SK-N-SH (cell line): ENCODE data around the gene DNAAF9. TPM values are rescaled to one million over a fixed set of nuclear protein-coding genes. Genes with fewer than 3 reads are reported as not detected.

Experiments
- CTCF ChIA-PET: fragments of 300-600, 350-600 bp; formaldehyde crosslinking; extraction: SDS; loops from one replicate; lab custom pipeline; 2021; lab: Yijun Ruan, JAX
- POLR2A ChIA-PET: fragments of 350-600 bp; sonication (Branson Sonifier 250); formaldehyde crosslinking; extraction: SDS; loops from one replicate; lab custom pipeline; 2020; ENCODE audit warnings: antibody characterized with exemption, inconsistent platforms; lab: Yijun Ruan, JAX
- DNase-seq: peaks from one replicate; pipeline ENCODE4 v3.0.0; 2012
- H2AFZ ChIP-seq: fragments of 200-600 bp; sonication (generic); 2 replicates; pipeline ENCODE4 v1.8.1; 2016; ENCODE audit warnings: antibody characterized with exemption, mild to moderate bottlenecking, low read depth
- H3F3A ChIP-seq: fragments of 200-600 bp; sonication (generic); replicated peaks from 2 replicates; pipeline ENCODE3; 2016; ENCODE audit warnings: antibody characterized with exemption, mild to moderate bottlenecking; ENCODE audit not compliant: insufficient read depth
- H3K27ac ChIP-seq, 2 experiments: fragments of 200-500 bp in 1 of 2; fragments of 200-600 bp in 1 of 2; sonication (Bioruptor generic) in 1 of 2; sonication (generic), shearing (Covaris generic) in 1 of 2; 2 replicates each; pipeline versions ENCODE4 v1.5.1 to v1.6.1; 2014 to 2016; ENCODE audit warnings: low read depth in 2 of 2, inconsistent platforms in 1 of 2, low read length in 1 of 2, mild to moderate bottlenecking in 1 of 2, mixed read lengths in 1 of 2
- H3K27me3 ChIP-seq: fragments of 200-600 bp; sonication (generic), shearing (Covaris generic); 2 replicates; pipeline ENCODE4 v1.6.1; 2016; ENCODE audit warnings: mixed run types; ENCODE audit not compliant: insufficient read depth
- H3K36me3 ChIP-seq, 2 experiments: fragments of 200-500 bp in 1 of 2; fragments of 200-600 bp in 1 of 2; sonication (Bioruptor generic) in 1 of 2; sonication (generic) in 1 of 2; replicated peaks in 1 of 2; 2 replicates each; pipeline versions ENCODE3 to v1.5.1; 2014 to 2016; ENCODE audit warnings: low read length in 1 of 2, mild to moderate bottlenecking in 1 of 2; ENCODE audit not compliant: insufficient read depth in 2 of 2, control insufficient read depth in 1 of 2
- H3K4me1 ChIP-seq, 2 experiments: fragments of 200-500 bp in 1 of 2; fragments of 200-600 bp in 1 of 2; sonication (Bioruptor generic) in 1 of 2; sonication (generic), shearing (Covaris generic) in 1 of 2; 2 replicates each; pipeline versions ENCODE4 v1.5.1 to v1.6.1; 2014 to 2016; ENCODE audit warnings: low read depth in 1 of 2, low read length in 1 of 2, mixed run types in 1 of 2; ENCODE audit not compliant: insufficient read depth in 2 of 2, control insufficient read depth in 1 of 2
- H3K4me2 ChIP-seq: fragments of 200-600 bp; sonication (generic), shearing (Covaris generic); 2 replicates; pipeline ENCODE4 v1.6.1; 2017; ENCODE audit warnings: mixed run types
- H3K4me3 ChIP-seq, 2 experiments: fragments of 200-500 bp in 1 of 2; fragments of 200-600 bp in 1 of 2; sonication (Bioruptor generic) in 1 of 2; sonication (generic), shearing (Covaris generic) in 1 of 2; 2 replicates each; pipeline versions ENCODE4 v1.5.1 to v1.8.1; 2014 to 2016; ENCODE audit warnings: low read depth in 2 of 2, inconsistent platforms in 1 of 2, low read length in 1 of 2, mild to moderate bottlenecking in 1 of 2, mixed read lengths in 1 of 2, moderate library complexity in 1 of 2
- H3K79me2 ChIP-seq: fragments of 200-600 bp; sonication (generic); 2 replicates; pipeline ENCODE4 v1.8.1; 2017; ENCODE audit warnings: mild to moderate bottlenecking; ENCODE audit not compliant: insufficient read depth
- H3K9ac ChIP-seq: fragments of 200-600 bp; sonication (generic); 2 replicates; pipeline ENCODE4 v1.6.1; 2017; ENCODE audit warnings: mixed run types
- H3K9me2 ChIP-seq: fragments of 200-600 bp; sonication (generic); 2 replicates; pipeline ENCODE4 v1.6.1; 2017; ENCODE audit warnings: mixed run types
- H3K9me3 ChIP-seq: fragments of 200-600 bp; sonication (generic); 2 replicates; pipeline ENCODE4 v1.6.1; 2017; ENCODE audit warnings: mixed run types, mild to moderate bottlenecking, moderate library complexity
- H4K20me1 ChIP-seq: fragments of 200-600 bp; sonication (generic); 2 replicates; pipeline ENCODE4 v1.6.1; 2017; ENCODE audit warnings: mild to moderate bottlenecking, mixed run types; ENCODE audit not compliant: insufficient read depth
- ELF1 ChIP-seq: IDR thresholded peaks from 2 replicates; pipeline ENCODE4 v1.4.0; 2012
- FOSL2 ChIP-seq: IDR thresholded peaks from 2 replicates; pipeline ENCODE4 v1.4.0; 2012; ENCODE audit warnings: low read depth, mild to moderate bottlenecking, moderate library complexity, borderline replicate concordance
- JUND ChIP-seq: IDR thresholded peaks from 2 replicates; pipeline ENCODE4 v1.4.0; 2012
- MEF2A ChIP-seq: IDR thresholded peaks from 2 replicates; pipeline ENCODE4 v1.4.0; 2012; ENCODE audit warnings: low read depth, borderline replicate concordance
- MXI1 ChIP-seq: IDR thresholded peaks from 2 replicates; pipeline ENCODE4 v1.6.1; 2012; ENCODE audit warnings: mild to moderate bottlenecking, low read depth, low read length, improper control_type of control experiment
- NRF1 ChIP-seq: IDR thresholded peaks from 2 replicates; pipeline ENCODE4 v1.6.1; 2012; ENCODE audit warnings: low read depth, mild to moderate bottlenecking, low read length
- RAD21 ChIP-seq: IDR thresholded peaks from 2 replicates; pipeline ENCODE4 v1.6.1; 2012; ENCODE audit warnings: mild to moderate bottlenecking, low read length
- RXRA ChIP-seq: IDR thresholded peaks from 2 replicates; pipeline ENCODE4 v1.4.0; 2012; ENCODE audit warnings: low read depth, mild to moderate bottlenecking, borderline replicate concordance
- SIN3A ChIP-seq: IDR thresholded peaks from 2 replicates; pipeline ENCODE4 v1.6.1; 2012; ENCODE audit warnings: low read depth, mild to moderate bottlenecking, low read length, moderate library complexity, borderline replicate concordance
- TEAD4 ChIP-seq: IDR thresholded peaks from 2 replicates; pipeline ENCODE4 v1.4.0; 2012; ENCODE audit warnings: mild to moderate bottlenecking, borderline replicate concordance; ENCODE audit not compliant: insufficient read depth
- YY1 ChIP-seq: IDR thresholded peaks from 2 replicates; pipeline ENCODE4 v1.4.0; 2012; ENCODE audit warnings: low read depth, mild to moderate bottlenecking
- WGBS: methylation state at CpG from one replicate; pipeline ENCODE4 v1.1.6; 2017; ENCODE audit warnings: low lambda C conversion rate; 5-methylcytosine and 5-hydroxymethylcytosine counted together
- polyA plus RNA-seq, 3 experiments: library from polyadenylated mRNA; depleted of rRNA; stranded (reverse); fragments of >200 nt; gene quantifications; 2 replicates each; pipeline ENCODE4 v1.2.3, GENCODE V29; 2012
- TF ChIP-seq, protein P1 (sequence below): fragments of 200-600 bp; sonication (generic); IDR thresholded peaks from 2 replicates; pipeline ENCODE4 v1.6.1; 2017; ENCODE audit warnings: antibody characterized with exemption, mild to moderate bottlenecking, moderate library complexity
- TF ChIP-seq, protein P2 (sequence below): IDR thresholded peaks from 2 replicates; pipeline ENCODE4 v1.6.1; 2012; ENCODE audit warnings: mild to moderate bottlenecking, low read depth, low read length, moderate library complexity
- TF ChIP-seq, protein P3 (sequence below): fragments of 150-350 bp; IDR thresholded peaks from 2 replicates; pipeline ENCODE4 v1.6.1; 2017; ENCODE audit warnings: antibody characterized with exemption, low read length, low read depth, borderline replicate concordance

The DNAAF9 gene
- polyA plus RNA-seq, 1 of the 3 experiments (the other 2 are of a cell fraction) = 5.5 TPM

DNA sequence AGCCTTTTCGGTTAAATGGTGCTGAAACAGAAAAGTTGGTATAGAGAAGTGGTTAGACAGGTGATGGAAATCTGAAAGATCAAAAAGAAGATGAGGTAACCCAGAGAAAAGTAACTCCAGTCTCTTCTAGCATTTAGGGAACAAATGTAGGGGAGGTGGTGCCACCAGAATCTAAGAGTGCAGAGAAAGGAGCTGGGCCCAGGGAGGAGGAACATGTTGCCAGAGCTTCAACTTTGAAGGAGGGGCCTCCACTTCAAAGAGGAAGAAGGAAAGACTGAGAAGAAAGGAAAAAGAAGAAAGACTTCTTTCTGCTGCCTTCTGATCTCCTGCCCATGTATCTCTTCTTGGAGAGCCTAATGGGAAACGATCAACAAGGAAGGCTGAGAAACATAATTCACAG lies 39.9 kb upstream of the DNAAF9 start:
- H3K4me3 ChIP-seq = no peak overlapping the region
- no peaks in the 10 kb centered on the region for H3K9me3 ChIP-seq
- ChIA-PET POLR2A (no interaction called here), CTCF (no interaction called here)
- H3K4me1 ChIP-seq = no peaks in the 10 kb centered on the region
- H4K20me1 ChIP-seq = no peaks in the 10 kb centered on the region
- no peak for DNase-seq
- H3F3A ChIP-seq = no peaks in the 10 kb centered on the region
- H3K79me2 ChIP-seq = no peaks in the 10 kb centered on the region
- H3K36me3 ChIP-seq = no peaks in the 10 kb centered on the region
- WGBS = 61% methylated on average over 2 of the region's 2 CpGs
- H3K9ac ChIP-seq = no peak overlapping the region
- no peak overlapping the region for H3K27ac ChIP-seq
- H3K4me2 ChIP-seq = no peak overlapping the region
- no peak overlapping the region for H2AFZ ChIP-seq
- no peak for TF ChIP-seq FOSL2
- TF ChIP-seq RXRA = no peak
- no peak for TF ChIP-seq JUND
- no peak for TF ChIP-seq NRF1
- TF ChIP-seq, protein P1, sequence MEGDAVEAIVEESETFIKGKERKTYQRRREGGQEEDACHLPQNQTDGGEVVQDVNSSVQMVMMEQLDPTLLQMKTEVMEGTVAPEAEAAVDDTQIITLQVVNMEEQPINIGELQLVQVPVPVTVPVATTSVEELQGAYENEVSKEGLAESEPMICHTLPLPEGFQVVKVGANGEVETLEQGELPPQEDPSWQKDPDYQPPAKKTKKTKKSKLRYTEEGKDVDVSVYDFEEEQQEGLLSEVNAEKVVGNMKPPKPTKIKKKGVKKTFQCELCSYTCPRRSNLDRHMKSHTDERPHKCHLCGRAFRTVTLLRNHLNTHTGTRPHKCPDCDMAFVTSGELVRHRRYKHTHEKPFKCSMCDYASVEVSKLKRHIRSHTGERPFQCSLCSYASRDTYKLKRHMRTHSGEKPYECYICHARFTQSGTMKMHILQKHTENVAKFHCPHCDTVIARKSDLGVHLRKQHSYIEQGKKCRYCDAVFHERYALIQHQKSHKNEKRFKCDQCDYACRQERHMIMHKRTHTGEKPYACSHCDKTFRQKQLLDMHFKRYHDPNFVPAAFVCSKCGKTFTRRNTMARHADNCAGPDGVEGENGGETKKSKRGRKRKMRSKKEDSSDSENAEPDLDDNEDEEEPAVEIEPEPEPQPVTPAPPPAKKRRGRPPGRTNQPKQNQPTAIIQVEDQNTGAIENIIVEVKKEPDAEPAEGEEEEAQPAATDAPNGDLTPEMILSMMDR = no peak
- TF ChIP-seq SIN3A = no peak
- TF ChIP-seq, protein P2, sequence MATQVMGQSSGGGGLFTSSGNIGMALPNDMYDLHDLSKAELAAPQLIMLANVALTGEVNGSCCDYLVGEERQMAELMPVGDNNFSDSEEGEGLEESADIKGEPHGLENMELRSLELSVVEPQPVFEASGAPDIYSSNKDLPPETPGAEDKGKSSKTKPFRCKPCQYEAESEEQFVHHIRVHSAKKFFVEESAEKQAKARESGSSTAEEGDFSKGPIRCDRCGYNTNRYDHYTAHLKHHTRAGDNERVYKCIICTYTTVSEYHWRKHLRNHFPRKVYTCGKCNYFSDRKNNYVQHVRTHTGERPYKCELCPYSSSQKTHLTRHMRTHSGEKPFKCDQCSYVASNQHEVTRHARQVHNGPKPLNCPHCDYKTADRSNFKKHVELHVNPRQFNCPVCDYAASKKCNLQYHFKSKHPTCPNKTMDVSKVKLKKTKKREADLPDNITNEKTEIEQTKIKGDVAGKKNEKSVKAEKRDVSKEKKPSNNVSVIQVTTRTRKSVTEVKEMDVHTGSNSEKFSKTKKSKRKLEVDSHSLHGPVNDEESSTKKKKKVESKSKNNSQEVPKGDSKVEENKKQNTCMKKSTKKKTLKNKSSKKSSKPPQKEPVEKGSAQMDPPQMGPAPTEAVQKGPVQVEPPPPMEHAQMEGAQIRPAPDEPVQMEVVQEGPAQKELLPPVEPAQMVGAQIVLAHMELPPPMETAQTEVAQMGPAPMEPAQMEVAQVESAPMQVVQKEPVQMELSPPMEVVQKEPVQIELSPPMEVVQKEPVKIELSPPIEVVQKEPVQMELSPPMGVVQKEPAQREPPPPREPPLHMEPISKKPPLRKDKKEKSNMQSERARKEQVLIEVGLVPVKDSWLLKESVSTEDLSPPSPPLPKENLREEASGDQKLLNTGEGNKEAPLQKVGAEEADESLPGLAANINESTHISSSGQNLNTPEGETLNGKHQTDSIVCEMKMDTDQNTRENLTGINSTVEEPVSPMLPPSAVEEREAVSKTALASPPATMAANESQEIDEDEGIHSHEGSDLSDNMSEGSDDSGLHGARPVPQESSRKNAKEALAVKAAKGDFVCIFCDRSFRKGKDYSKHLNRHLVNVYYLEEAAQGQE = no peak
- no peak for TF ChIP-seq ELF1
- no peak for TF ChIP-seq RAD21
- TF ChIP-seq, protein P3, sequence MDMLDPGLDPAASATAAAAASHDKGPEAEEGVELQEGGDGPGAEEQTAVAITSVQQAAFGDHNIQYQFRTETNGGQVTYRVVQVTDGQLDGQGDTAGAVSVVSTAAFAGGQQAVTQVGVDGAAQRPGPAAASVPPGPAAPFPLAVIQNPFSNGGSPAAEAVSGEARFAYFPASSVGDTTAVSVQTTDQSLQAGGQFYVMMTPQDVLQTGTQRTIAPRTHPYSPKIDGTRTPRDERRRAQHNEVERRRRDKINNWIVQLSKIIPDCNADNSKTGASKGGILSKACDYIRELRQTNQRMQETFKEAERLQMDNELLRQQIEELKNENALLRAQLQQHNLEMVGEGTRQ = no peak
- TF ChIP-seq MEF2A = no peak
- no peak for TF ChIP-seq TEAD4
- TF ChIP-seq YY1 = no peak
- no peak for TF ChIP-seq MXI1
- no peaks in the 10 kb centered on the region for H3K9me2 ChIP-seq
- H3K27me3 ChIP-seq = 0 out of 2 replicates have a peak, but pooled peaks cover 6% of the 10 kb centered on the region
